ENCODE data around the gene SMURF1.

Gene SMURF1

DNA sequence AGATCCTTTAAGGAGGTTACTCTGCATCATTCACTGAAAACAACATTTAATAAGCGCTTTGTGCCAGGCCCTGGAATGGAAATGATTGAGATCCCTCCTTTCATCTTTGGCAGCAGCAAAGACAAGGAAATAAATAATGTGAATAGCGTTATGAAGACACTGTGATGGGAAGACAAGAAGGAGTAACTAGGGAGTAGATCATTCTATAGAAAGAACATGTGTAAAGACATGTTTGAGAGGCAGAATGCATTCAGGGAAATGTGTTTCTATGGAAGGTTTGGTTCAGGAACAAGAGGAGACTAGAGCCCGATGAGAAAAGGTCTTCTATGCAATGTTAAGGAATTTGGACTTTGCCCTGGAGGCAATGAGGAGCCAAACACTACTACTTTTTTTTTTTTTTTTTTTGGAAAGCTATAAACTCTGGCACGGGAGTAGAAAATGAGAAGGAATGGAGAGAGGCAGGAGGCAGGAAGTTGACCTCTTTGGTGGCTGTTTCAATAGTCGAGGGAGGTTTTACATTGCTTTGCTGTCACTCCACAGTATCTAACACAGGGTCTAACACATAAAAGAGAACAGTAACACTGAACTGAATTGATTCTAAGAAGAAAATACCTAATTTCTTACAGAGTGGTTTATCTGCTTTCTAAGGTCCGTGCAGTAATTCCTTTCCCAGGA is 44.9 kb downstream of the SMURF1 start:
- H3K4me3 ChIP-seq (ENCODE audit: low read depth, low read length), result no peak overlapping the region

DNA sequence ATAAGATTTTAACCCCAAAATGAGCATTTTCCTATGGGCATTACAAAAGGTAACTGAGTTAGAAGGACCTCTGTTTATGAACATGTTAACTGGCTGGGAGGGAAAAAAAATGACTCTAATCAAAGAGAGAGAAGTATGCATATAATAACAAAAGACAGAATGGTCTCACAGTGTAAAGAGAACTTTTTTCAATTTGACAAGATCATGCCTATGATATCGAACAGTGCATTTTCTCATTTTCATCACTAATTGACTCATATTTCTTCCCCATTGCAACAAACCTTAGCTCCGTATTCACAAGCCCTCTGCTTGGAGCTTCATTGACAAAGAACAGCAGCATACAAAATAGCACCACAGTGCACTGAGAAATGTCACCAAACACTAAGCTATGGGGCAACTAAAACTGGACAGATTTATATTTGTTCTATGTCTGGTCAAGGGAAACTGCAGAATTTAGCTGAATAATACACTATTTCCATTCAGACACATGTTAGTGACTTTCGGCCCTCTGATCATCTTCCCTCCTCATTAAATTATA is 45.6 kb downstream of the SMURF1 start:
- H3K4me3 ChIP-seq (ENCODE audit: low read depth, low read length), result no peak overlapping the region

DNA sequence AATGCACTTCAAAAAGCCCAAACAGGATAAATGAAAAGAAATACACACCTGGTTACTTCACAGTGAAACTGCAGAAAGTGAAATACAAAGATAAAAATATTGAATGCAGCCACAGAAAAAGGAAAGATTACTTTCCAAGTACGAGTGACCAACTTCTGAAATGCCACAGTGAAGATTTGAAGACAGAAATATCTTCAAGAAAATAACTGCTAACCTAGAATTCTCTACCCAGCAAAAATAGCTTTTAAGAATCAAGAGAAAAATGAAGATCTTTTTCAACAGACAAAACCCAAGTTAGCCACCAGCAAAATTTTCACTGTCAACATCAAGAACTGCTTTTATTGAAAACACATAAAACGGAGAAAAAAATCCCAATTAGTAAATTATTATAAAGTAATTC is 46.2 kb downstream of the SMURF1 start:
- H3K4me3 ChIP-seq (ENCODE audit: low read depth, low read length), result no peak overlapping the region

- no peak overlapping the region for H3K4me3 ChIP-seq (ENCODE audit: low read depth, low read length)
These were observed 47.6 kb downstream of the SMURF1 start for GRCh38 chr7:99096124-99096887.

DNA sequence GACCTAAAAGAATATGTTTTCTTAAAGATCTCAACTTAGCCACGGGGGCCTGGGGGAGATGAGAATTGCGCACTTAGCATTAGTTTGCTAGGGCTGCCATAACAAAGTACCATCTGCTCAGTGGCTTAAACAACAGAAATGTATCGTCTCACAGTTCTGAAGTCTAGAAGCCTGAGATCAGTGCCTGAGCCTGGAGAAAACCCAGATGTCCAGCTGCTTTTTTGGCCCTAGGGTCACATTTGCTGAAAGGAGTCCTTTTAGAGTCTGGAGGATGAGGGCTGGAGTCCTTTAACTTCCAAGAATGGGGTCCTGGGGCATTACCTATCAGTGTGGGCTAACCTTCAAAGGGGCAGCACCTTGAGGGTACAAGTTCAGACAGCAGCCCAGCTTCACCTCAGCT is 48.2 kb downstream of the SMURF1 start:
- H3K4me3 ChIP-seq (ENCODE audit: low read depth, low read length), result no peak overlapping the region

DNA sequence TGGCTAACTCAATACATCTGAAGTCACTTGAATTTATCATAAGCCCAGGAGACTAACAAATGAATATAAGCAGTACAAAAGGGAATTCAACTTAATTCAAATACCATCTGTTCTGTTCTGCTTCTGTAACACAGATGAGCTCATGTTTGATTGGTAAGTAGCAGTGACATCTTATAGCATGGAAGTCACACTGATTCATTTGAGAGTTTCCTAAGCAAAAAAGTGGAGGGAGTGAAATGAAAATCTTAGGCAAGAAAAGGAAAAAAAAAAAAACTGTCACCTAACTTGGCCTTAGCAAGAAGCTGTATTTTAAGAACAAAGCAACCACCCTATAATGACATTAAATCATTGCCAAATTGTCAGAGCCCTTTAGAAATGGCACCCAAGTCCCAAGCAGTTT is 49.5 kb downstream of the SMURF1 start:
- no peak overlapping the region for H3K4me3 ChIP-seq (ENCODE audit: low read depth, low read length)

- H3K4me3 ChIP-seq (ENCODE audit: low read depth, low read length), result no peak overlapping the region
These were observed 51.7 kb downstream of the SMURF1 start for GRCh38 chr7:99092064-99092720.

- H3K4me3 ChIP-seq (ENCODE audit: low read depth, low read length), result no peak overlapping the region
These were observed 53.0 kb downstream of the SMURF1 start for GRCh38 chr7:99090771-99091542.

- no peak overlapping the region for H3K4me3 ChIP-seq (ENCODE audit: low read depth, low read length)
These were observed 53.8 kb downstream of the SMURF1 start for GRCh38 chr7:99089914-99090629.

DNA sequence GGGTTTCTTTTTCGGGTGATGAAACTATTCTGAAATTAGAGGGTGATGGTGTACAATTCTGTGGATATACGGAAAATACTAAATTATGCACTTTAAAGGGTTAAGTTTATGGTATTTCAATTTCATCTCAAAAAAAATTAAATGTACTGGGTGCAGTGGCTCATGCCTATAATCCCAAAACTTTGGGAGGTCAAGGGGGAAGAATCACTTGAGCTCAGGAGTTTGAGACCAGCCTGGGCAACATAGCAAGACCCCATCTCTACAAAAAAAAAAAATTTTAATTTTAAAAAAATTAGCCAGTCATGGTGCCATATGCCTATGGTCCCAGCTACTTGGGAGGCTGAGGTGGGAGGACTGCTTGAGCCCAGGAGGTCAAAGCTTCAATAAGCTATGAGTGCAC is 57.0 kb downstream of the SMURF1 start:
- H3K4me3 ChIP-seq (ENCODE audit: low read depth, low read length), result no peak overlapping the region

DNA sequence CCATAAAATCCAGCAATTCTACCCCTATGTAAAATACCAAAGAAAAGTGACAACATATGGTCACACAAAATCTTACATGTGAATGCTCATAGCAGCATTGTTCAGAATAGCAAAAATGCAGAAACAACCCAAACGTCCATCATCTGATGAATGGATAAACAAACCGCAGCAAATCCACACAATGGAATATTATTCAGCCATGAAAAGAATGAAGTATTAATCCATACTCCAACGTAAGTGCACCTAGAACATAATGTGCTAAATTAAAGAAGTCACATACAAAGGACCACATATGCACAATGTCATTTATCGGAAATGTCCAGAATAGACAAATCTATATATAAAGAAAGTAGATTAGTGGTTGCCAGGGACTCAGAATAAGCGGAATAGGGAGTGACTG is 57.4 kb downstream of the SMURF1 start:
- no peak overlapping the region for H3K4me3 ChIP-seq (ENCODE audit: low read depth, low read length)

GRCh38 chr7:99083733-99084132 is 60.2 kb downstream of the SMURF1 start:
- no peak overlapping the region for H3K4me3 ChIP-seq (ENCODE audit: low read depth, low read length)

GRCh38 chr7:99083068-99083651 is 60.7 kb downstream of the SMURF1 start:
- no peak overlapping the region for H3K4me3 ChIP-seq (ENCODE audit: low read depth, low read length)

DNA sequence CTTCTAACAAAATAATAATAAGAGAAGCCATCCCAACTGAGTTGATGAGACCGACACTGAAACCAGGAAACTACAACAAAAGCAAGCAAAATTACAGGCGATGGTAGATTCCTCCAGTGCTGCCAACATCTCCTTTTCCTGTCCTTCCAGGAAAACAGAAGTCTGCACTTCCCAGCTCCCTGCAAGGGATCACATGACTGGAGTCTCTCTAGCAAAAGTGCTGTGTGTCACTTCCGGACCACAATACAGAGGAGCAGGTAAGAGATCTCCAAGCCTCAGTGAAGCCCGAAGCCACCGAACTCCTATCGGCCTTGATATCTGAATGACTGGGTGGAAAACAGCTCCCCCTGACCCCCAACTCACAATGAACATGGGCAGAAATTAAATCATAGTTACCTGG is 63.2 kb downstream of the SMURF1 start:
- no peak overlapping the region for H3K4me3 ChIP-seq (ENCODE audit: low read depth, low read length)

GRCh38 chr7:99079104-99079503 is 64.8 kb downstream of the SMURF1 start:
- H3K4me3 ChIP-seq (ENCODE audit: low read depth, low read length), result no peak overlapping the region

DNA sequence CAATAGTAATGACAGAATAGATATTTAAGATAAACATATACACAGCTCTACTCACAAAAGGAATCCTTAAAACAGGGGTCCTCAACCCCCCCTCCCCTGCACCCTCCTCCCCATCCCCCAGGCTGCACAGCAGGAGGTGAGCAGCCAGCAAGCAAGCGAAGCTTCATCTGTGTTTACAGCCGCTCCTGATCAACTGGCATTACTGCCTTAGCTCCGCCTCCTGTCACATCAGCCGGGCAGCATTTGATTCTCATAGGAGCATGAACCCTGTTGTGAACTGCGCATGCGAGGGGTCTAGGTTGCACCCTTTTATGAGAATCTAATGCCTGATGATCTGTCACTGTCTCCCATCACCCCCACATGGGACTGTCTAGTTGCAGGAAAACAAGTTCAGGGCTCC is 65.5 kb downstream of the SMURF1 start:
- no peak overlapping the region for H3K4me3 ChIP-seq (ENCODE audit: low read depth, low read length)

DNA sequence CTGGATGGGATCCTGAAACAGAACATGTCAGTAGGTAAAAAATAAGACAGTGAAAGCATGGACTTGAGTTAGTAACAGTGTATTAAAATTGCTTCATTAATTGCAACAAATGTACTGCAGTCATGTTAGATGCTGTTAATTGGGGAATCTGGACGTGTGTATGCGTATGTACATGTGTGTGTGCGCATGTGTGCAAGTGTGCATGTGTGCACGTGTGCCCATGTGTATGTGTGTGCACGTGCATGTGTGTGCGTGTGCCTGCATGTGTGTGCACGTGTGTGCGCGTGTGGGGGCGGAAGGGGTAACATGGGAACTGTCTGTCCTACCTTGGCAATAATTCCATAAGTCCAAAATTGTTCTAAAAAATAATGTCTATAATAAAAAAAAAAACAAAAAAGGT is 67.3 kb downstream of the SMURF1 start:
- no peak overlapping the region for H3K4me3 ChIP-seq (ENCODE audit: low read depth, low read length)

DNA sequence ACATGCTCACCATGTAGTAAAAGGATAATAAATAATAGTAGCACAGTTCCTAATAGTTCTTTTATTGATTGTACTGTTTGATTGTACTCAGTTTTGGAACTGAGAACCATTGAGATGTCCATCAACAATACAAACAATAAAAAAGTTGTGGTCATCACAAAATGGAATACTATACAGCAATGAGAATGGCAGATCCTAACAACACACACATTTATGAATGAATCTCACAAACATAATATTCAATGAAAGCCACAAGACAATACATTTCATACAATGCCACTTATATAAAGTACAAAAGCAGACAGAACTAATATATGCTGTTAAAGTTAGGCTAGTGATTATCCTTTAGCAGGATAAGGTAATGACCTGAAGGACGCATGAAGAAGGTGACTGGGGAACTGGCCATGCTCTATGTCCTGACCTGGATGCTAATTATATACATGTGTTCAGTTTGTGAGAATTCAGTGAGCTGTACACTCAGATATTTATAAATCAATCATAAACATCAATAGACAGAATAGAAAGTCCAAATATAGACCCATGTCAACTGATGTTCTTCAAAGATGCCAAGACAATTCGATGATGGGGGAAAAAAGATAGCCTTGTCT is 70.0 kb downstream of the SMURF1 start:
- H3K4me3 ChIP-seq (ENCODE audit: low read depth, low read length), result no peak overlapping the region

GRCh38 chr7:99072126-99072525 is 71.8 kb downstream of the SMURF1 start:
- no peak overlapping the region for H3K4me3 ChIP-seq (ENCODE audit: low read depth, low read length)

GRCh38 chr7:99070361-99070760 is 73.5 kb downstream of the SMURF1 start:
- no peak overlapping the region for H3K4me3 ChIP-seq (ENCODE audit: low read depth, low read length)

All from iPS-11a (cell line).